Testis (tissue), 2 donors: ENCODE data around the gene GMFB.

Experiments used
- POLR2A ChIP-seq: fragments of 450-650 bp; IDR thresholded peaks from one replicate; pipeline ENCODE4 v1.6.1; 2017; ENCODE audit warnings: antibody characterized with exemption, mild to moderate bottlenecking, moderate library complexity
- TF ChIP-seq, protein P1 (sequence below), 3 experiments: fragments of 450-650 bp in 2 of 3; fragments of 200-600 bp in 1 of 3; sonication (generic) in 1 of 3; IDR thresholded peaks; one replicate each; pipeline ENCODE4 v1.5.1; 2016 to 2019; ENCODE audit warnings: antibody characterized with exemption in 3 of 3, mild to moderate bottlenecking in 2 of 3, moderate library complexity in 1 of 3

DNA sequence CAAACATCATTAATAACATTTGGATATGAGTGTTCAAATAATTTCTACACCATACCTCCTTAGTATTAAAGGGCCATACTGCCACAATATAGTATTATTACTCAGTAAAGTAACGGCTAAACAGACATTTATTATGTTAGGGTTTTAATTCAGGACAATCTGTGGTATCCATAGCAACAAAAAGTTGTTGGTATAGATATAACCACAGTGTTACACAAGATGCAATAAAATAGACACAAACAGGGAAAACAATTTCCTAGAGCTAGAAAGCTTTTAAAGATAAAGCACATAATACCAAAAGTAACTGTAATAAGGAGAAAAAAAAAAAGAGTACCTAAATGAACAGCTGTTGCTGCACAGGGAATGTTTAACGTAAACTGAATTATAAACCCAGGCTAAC lies 63.7 kb downstream of the GMFB start:
- TF ChIP-seq, protein P1, sequence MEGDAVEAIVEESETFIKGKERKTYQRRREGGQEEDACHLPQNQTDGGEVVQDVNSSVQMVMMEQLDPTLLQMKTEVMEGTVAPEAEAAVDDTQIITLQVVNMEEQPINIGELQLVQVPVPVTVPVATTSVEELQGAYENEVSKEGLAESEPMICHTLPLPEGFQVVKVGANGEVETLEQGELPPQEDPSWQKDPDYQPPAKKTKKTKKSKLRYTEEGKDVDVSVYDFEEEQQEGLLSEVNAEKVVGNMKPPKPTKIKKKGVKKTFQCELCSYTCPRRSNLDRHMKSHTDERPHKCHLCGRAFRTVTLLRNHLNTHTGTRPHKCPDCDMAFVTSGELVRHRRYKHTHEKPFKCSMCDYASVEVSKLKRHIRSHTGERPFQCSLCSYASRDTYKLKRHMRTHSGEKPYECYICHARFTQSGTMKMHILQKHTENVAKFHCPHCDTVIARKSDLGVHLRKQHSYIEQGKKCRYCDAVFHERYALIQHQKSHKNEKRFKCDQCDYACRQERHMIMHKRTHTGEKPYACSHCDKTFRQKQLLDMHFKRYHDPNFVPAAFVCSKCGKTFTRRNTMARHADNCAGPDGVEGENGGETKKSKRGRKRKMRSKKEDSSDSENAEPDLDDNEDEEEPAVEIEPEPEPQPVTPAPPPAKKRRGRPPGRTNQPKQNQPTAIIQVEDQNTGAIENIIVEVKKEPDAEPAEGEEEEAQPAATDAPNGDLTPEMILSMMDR (IDR thresholded peaks at IDR 0.05), result no peak
- no peak for TF ChIP-seq POLR2A
